HG02571 (cell line): Measurements from ENCODE around the gene ASIC2.
"Not testable (repeated sequence)": the region's sequence is repeated elsewhere in the genome, so short reads cannot be mapped to it uniquely, and the experiment has no call there.

ENCODE experiments used
- ATAC-seq: cut with Tn5 transposase; IDR thresholded peaks from one replicate; pipeline ENCODE4 v1.9.1; 2021; ENCODE audit warnings: mild to moderate bottlenecking, moderate library complexity; ENCODE audit not compliant: unreplicated experiment

Gene ASIC2

GRCh38 chr17:32993977-32994376 lies 299.1 kb downstream of the ASIC2 start:
- ATAC-seq = no peak

DNA sequence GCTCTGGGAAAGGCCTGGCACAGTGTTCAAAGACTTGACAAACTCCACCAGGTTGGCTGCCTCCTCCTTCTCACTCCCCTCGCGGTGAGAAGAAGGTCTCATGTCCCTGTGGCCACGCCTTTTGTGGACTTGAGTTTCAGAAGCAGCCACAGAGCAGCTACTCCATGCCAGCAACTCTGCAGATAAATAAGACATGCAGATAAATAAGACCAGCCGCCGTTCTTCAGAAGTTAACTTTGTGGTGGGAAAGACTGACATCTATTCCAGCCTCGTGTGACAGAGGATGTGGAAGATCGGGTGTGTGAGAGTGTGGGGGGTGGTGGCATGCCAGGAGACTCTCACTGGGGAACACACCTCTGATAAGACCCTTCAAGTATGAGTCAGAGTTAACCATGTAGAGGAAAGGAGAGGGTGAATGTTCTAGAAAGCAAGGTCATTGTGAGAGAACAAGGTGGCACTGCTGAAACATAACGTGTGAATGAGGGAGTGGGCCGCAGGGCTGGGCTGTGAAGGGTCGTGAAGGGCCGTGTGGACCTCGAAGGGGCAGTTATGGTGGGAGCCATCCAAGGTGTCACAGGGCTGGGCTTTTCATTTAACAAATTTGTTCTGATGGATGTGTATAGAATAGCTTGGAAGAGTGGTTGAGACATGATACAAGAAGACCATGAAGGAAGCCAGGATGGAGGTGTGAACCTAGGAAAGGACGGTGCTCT lies 300.6 kb downstream of the ASIC2 start:
- ATAC-seq = no peak

DNA sequence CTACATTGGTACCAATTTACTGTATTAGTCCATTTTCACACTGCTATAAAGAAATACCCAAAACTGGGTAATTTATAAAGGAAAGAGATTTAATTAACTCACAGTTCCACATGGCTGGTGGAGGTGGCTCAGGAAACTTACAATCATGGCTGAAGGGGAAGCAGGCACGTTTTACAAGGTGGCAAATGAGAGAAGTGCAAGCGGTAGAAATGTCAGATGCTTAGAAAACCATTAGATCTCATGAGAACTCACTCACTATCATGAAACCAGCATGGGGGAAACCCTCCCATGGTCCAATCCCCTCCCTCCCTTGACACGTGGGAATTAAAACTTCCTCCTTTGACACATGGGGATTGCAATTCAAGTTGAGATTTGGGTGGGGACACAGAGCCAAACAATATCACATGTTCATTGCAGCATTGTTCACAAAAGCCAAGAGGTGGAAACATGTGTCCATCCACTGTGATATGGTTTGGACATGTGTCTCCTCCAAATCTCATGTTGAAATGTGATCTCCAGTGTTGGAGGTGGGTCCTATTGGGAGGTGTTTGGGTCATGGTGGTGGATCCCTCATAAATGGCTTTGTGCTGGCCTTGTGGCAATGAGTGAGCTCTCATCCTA lies 304.5 kb downstream of the ASIC2 start:
- no peak for ATAC-seq

- ATAC-seq = not testable (repeated sequence)
Observed at GRCh38 chr17:32987868-32988267, 305.2 kb downstream of the ASIC2 start.

DNA sequence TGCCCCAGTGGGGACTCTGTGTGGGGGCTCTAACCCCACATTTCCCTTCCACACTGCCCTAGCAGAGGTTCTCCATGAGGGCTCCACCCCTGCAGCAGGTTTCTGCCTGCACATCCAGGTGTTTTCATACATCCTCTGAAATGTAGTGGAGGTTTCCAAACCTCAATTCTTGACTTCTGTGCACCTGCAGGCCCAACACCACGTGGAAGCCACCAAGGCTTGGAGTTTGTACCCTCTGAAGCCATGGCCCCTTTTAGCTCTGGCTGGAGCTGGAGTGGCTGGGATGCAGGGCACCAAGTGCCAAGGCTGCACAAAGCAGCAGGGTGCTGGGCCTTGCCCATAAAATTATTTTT lies 305.7 kb downstream of the ASIC2 start:
- ATAC-seq = not testable (repeated sequence)

DNA sequence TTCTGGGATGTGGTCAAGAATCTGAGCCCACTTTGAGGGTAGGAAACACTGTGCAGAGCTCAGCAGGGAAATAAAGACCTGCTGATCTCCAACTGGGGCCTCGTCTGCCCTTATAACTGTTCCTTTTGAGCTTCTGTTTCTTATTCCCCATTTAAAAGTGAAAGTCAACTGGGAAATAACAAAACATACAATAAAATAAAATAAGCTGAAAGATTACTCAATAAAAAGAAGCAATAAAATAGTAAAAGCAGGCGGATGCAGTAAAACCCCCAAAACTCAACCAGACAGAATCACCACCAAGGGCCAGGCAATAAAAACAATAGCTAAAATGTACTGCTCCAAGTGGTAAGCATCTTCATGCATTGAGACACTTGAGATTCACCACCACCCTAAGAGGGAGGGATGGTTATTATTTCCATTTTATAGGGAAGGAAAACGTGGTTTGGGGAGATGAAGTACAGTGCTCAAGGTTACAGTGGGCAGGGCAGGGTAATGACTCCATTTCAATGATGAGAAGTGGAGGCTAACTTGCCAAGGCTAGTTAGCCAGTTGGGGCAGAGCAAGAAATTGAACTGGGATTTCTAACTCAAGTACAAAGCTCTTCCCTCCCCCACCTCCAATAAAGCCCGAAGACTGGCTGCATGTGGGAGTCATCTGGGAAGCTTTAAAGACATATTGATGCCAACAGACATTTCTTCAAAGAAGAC lies 307.9 kb downstream of the ASIC2 start:
- no peak for ATAC-seq

- ATAC-seq = not testable (repeated sequence)
Observed at GRCh38 chr17:32981611-32982010, 311.5 kb downstream of the ASIC2 start.

DNA sequence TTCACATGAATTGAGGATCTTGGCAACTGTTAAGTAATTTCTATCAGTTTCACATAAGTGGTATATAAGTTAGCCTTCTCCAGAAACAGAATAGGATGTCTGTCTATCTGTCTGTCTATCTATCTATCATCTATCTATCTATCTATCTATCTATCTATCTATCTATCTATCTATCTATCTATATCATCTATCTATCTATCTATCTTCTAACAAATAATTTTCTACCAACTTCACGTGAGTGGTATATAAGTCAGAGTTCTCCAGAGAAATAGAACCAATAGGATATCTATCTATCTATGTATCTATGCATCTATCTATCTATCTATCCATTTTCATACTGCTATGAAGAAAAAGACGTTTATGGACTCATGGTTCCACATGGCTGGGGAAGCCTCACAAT lies 312.9 kb downstream of the ASIC2 start:
- ATAC-seq = no peak

GRCh38 chr17:32976605-32977004 lies 316.5 kb downstream of the ASIC2 start:
- ATAC-seq = no peak

GRCh38 chr17:32976131-32976530 lies 317.0 kb downstream of the ASIC2 start:
- ATAC-seq = no peak

DNA sequence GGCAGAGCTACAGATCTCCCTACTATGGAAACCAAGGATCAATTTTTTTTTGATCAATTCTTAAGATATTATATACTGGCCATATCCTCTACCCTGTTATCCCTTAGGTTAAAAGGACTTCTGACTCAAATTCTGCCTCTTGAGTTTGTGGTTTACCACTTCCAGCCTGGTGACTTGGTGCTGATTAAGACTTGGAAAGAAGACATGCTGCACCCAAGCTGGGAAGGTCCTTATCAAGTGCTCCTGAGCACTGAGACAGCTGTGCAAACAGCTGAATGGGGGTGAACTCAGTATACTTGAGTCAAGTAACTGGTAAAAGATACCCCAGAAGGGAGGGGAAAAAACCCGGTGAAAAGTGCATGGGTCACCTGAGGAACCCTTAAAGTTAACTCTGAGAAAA lies 321.9 kb downstream of the ASIC2 start:
- ATAC-seq = no peak

GRCh38 chr17:32970281-32970680 lies 322.8 kb downstream of the ASIC2 start:
- ATAC-seq = no peak

GRCh38 chr17:32969231-32969630 lies 323.9 kb downstream of the ASIC2 start:
- ATAC-seq = not testable (repeated sequence)

DNA sequence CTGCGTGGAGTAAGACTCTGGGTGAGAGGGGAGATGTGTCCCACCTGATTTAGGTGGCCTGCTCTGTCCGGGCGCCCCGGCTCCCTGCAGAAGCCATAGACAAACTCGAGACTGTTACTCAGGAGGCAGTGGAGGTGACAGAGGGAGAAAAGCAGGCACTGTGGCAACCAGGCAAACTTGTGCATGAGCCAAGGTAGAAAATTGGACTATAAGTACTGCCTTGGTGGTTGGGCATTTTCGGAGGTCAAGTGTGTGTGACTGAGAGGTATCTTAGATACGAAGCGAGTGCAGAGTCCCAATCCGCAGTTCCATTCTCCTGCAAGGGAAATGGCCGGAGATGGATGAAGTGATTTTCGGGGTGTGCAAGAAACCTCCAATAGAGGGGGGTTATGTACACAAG lies 328.6 kb downstream of the ASIC2 start:
- ATAC-seq = no peak
